Measurements from ENCODE around the gene CALML5. TPM values are rescaled to one million over a fixed set of nuclear protein-coding genes. Genes with fewer than 3 reads are reported as not detected.
A peak's percentile ranks its signal among the peaks of the same experiment; 100 is the strongest.

CALML5 gene
- total and polyA plus RNA-seq, 9 of the 15 experiments (the other 6 are each of a cell fraction or from before 2014, with no cell fraction given) = not detected

GRCh38 chr10:5478694-5479305 is 20.6 kb downstream of the CALML5 start (continued):
- TF ChIP-seq PML (IDR thresholded peaks at IDR 0.05; ENCODE audit: low read length) (no peak), ZBTB7A (IDR thresholded peaks at IDR 0.05; ENCODE audit: borderline replicate concordance, control insufficient read depth, low read depth, low read length) (peak; percentile 67; the same call in 1 of the 2 replicates), KDM5B (IDR thresholded peaks at IDR 0.05; ENCODE audit: insufficient replicate concordance, low read depth, low read length) (peak; percentile 28), ASH1L (IDR thresholded peaks at IDR 0.05; ENCODE audit: borderline replicate concordance, low read depth, partially characterized antibody) (no peak), CBX3 (IDR thresholded peaks at IDR 0.05; ENCODE audit: borderline replicate concordance in 1 of 2, low read length in 2 of 2) (no peak), MEIS2 (IDR thresholded peaks at IDR 0.05; ENCODE audit: partially characterized antibody) (no peak), CCNT2 (IDR thresholded peaks at IDR 0.05; ENCODE audit: borderline replicate concordance, extremely low read depth, insufficient read length, low read depth, low read length) (no peak), LARP7 (IDR thresholded peaks at IDR 0.05) (0 out of 2 replicates have a peak, but pooled peaks have one; percentile 21), GTF2F1 (IDR thresholded peaks at IDR 0.05; ENCODE audit: low read depth, low read length) (no peak), ZFP36 (IDR thresholded peaks at IDR 0.05; ENCODE audit: low read depth, low read length, partially characterized antibody) (no peak), PHF8 (IDR thresholded peaks at IDR 0.05; ENCODE audit: borderline replicate concordance, low read length) (peak; percentile 15; the same call in 1 of the 2 replicates), COPS2 (conservative IDR thresholded peaks at IDR 0.05) (no peak), MEF2D (tag; conservative IDR thresholded peaks at IDR 0.05; ENCODE audit: low read depth) (no peak), CREB3L1 (IDR thresholded peaks at IDR 0.05; ENCODE audit: borderline replicate concordance, low read depth) (no peak), SPI1 (IDR thresholded peaks at IDR 0.05; ENCODE audit: borderline replicate concordance, low read depth, low read length) (no peak), RUNX1 (IDR thresholded peaks at IDR 0.05; ENCODE audit: low read depth) (no peak), SMARCE1 (IDR thresholded peaks at IDR 0.05) (no peak), CUX1 (CRISPR knock-in tag; IDR thresholded peaks at IDR 0.05) (0 out of 2 replicates have a peak, but pooled peaks have one; percentile 23), CREB1 (IDR thresholded peaks at IDR 0.05) (no peak), CREB1 (CRISPR knock-in tag; IDR thresholded peaks at IDR 0.05) (0 out of 2 replicates have a peak, but pooled peaks have one; percentile 10)
- TF ChIP-seq, protein P1, sequence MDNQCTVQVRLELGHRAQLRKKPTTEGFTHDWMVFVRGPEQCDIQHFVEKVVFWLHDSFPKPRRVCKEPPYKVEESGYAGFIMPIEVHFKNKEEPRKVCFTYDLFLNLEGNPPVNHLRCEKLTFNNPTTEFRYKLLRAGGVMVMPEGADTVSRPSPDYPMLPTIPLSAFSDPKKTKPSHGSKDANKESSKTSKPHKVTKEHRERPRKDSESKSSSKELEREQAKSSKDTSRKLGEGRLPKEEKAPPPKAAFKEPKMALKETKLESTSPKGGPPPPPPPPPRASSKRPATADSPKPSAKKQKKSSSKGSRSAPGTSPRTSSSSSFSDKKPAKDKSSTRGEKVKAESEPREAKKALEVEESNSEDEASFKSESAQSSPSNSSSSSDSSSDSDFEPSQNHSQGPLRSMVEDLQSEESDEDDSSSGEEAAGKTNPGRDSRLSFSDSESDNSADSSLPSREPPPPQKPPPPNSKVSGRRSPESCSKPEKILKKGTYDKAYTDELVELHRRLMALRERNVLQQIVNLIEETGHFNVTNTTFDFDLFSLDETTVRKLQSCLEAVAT (IDR thresholded peaks at IDR 0.05) = peak in 1 of 2 experiments; percentile 12; a peak in 2 of 4 replicates
